ENCODE data around the gene TWF2. TPM values are rescaled to one million over a fixed set of nuclear protein-coding genes. Genes with fewer than 3 reads are reported as not detected.

The TWF2 gene
- total and polyA plus RNA-seq, 3 experiments from 2014 or later, result 98.2 to 138 (median 101) TPM

GRCh38 chr3:52233108-52233591, 5.8 kb downstream of the TWF2 start:
- H3K9me3 ChIP-seq (ENCODE audit: low read length), result no peaks in the 10 kb centered on the region
- H3K4me3 ChIP-seq (ENCODE audit: low read length), result no peak overlapping the region
- Mint-ChIP-seq H3K27me3 (peaks cover 0 to 2% of the 10 kb centered on the region in 2 donors), H3K27ac (peak overlapping the region in 5 of 8 donors; percentile 17 to 60 (median 56)), H3K9me3 (no peaks in the 10 kb centered on the region), H3K36me3 (peaks cover 0 to 70% (median 6%) of the 10 kb centered on the region in 3 donors), H3K4me1 (peaks cover 46 to 75% (median 61%) of the 10 kb centered on the region in 3 donors), H3K4me3 (peak overlapping the region in 1 of 7 donors; percentile 37)
- no peak overlapping the region for H3K27ac ChIP-seq (ENCODE audit: low read depth, low read length)
- peaks cover 62% of the 10 kb centered on the region for H3K4me1 ChIP-seq (ENCODE audit: insufficient read depth, low read length)
- H3K27me3 ChIP-seq (ENCODE audit: insufficient read depth, low read length, poor library complexity, severe bottlenecking), result no peaks in the 10 kb centered on the region
- peaks cover 26% of the 10 kb centered on the region for H3K36me3 ChIP-seq (ENCODE audit: insufficient read depth, low read length)
- POLR2A ChIA-PET, result interaction anchor here (0.7 kb wide), 1 partner anchor 87 kb away, joined by 7 read pairs; no protein-coding TSS in a partner anchor
- DNase-seq, result peak in 1 of 5 donors; percentile 43
- CTCF ChIA-PET, result interaction anchor here (0.8 to 5.3 kb wide), 13 partner anchors 9 to 214 kb away, joined by 3 to 115 read pairs (median 13); partner anchors contain the start of gene WDR82

- CTCF ChIA-PET, result interaction anchor here (0.7 to 5.3 kb wide), 27 partner anchors 8 to 215 kb away, joined by 3 to 115 read pairs (median 9); partner anchors contain the start of genes GLYCTK, PPM1M and WDR82
Measured at GRCh38 chr3:52232279-52233107, 6.5 kb downstream of the TWF2 start.

GRCh38 chr3:52231502-52232278, 7.3 kb downstream of the TWF2 start:
- Histone ChIP-seq H3K27ac (ENCODE audit: low read depth, low read length) (no peak overlapping the region), H3K4me3 (ENCODE audit: low read length) (no peak overlapping the region), H3K4me1 (ENCODE audit: insufficient read depth, low read length) (peaks cover 53% of the 10 kb centered on the region), H3K36me3 (ENCODE audit: insufficient read depth, low read length) (peaks cover 26% of the 10 kb centered on the region), H3K9me3 (ENCODE audit: low read length) (no peaks in the 10 kb centered on the region), H3K27me3 (ENCODE audit: insufficient read depth, low read length, poor library complexity, severe bottlenecking) (no peaks in the 10 kb centered on the region)
- peaks cover 39 to 71% (median 53%) of the 10 kb centered on the region in 3 donors for H3K4me1 Mint-ChIP-seq
- H3K27me3 Mint-ChIP-seq, result peaks cover 0 to 2% of the 10 kb centered on the region in 2 donors
- peak overlapping the region; percentile 31 to 66 (median 59) for H3K4me3 Mint-ChIP-seq
- POLR2A ChIA-PET, result interaction anchor here (0.6 to 1.3 kb wide), 5 partner anchors 8 to 108 kb away, joined by 3 to 4 read pairs (median 3); no protein-coding TSS in a partner anchor
- H3K36me3 Mint-ChIP-seq, result peaks cover 0 to 79% (median 6%) of the 10 kb centered on the region in 3 donors
- H3K27ac Mint-ChIP-seq, result peak overlapping the region; percentile 13 to 95 (median 86)
- H3K9me3 Mint-ChIP-seq, result no peaks in the 10 kb centered on the region
- CTCF ChIA-PET, result interaction anchor here (0.7 to 5.3 kb wide), 33 partner anchors 9 to 230 kb away, joined by 3 to 115 read pairs (median 5); partner anchors contain the start of genes GLYCTK, PPM1M and WDR82
- peak; percentile 81 to 90 (median 88) for DNase-seq

More at GRCh38 chr3:52232279-52233107, 6.5 kb downstream of the TWF2 start:
- Histone ChIP-seq H3K4me1 (ENCODE audit: insufficient read depth, low read length) (peaks cover 55% of the 10 kb centered on the region), H3K36me3 (ENCODE audit: insufficient read depth, low read length) (peaks cover 26% of the 10 kb centered on the region), H3K9me3 (ENCODE audit: low read length) (no peaks in the 10 kb centered on the region), H3K4me3 (ENCODE audit: low read length) (no peak overlapping the region), H3K27me3 (ENCODE audit: insufficient read depth, low read length, poor library complexity, severe bottlenecking) (no peaks in the 10 kb centered on the region), H3K27ac (ENCODE audit: low read depth, low read length) (no peak overlapping the region)
- POLR2A ChIA-PET, result interaction anchor here (0.6 to 1.0 kb wide), 2 partner anchors 69 to 107 kb away, joined by 3 to 4 read pairs; no protein-coding TSS in a partner anchor
- peaks cover 0 to 77% (median 6%) of the 10 kb centered on the region in 3 donors for H3K36me3 Mint-ChIP-seq
- peak overlapping the region in 6 of 8 donors; percentile 35 to 93 (median 60) for H3K27ac Mint-ChIP-seq
- peaks cover 44 to 73% (median 58%) of the 10 kb centered on the region in 3 donors for H3K4me1 Mint-ChIP-seq
- peaks cover 0 to 2% of the 10 kb centered on the region in 2 donors for H3K27me3 Mint-ChIP-seq
- H3K9me3 Mint-ChIP-seq, result no peaks in the 10 kb centered on the region
- H3K4me3 Mint-ChIP-seq, result peak overlapping the region in 2 of 7 donors; percentile 23 to 37
- DNase-seq, result peak in 1 of 5 donors; percentile 44

GRCh38 chr3:52230889-52231499, 8.0 kb downstream of the TWF2 start:
- no peaks in the 10 kb centered on the region for H3K9me3 ChIP-seq (ENCODE audit: low read length)
- Mint-ChIP-seq H3K27me3 (peaks cover 0 to 2% of the 10 kb centered on the region in 2 donors), H3K36me3 (peaks cover 0 to 79% (median 6%) of the 10 kb centered on the region in 3 donors), H3K4me3 (peak overlapping the region in 1 of 7 donors; percentile 31), H3K27ac (peak overlapping the region in 5 of 8 donors; percentile 13 to 93 (median 87)), H3K4me1 (peaks cover 39 to 71% (median 52%) of the 10 kb centered on the region in 3 donors), H3K9me3 (no peaks in the 10 kb centered on the region)
- no peak overlapping the region for H3K27ac ChIP-seq (ENCODE audit: low read depth, low read length)
- no peak overlapping the region for H3K4me3 ChIP-seq (ENCODE audit: low read length)
- peak in 1 of 5 donors; percentile 46 for DNase-seq
- H3K4me1 ChIP-seq (ENCODE audit: insufficient read depth, low read length), result peaks cover 53% of the 10 kb centered on the region
- CTCF ChIA-PET, result interaction anchor here (0.7 to 5.3 kb wide), 27 partner anchors 9 to 229 kb away, joined by 3 to 115 read pairs (median 9); partner anchors contain the start of genes PPM1M and WDR82
- H3K27me3 ChIP-seq (ENCODE audit: insufficient read depth, low read length, poor library complexity, severe bottlenecking), result no peaks in the 10 kb centered on the region
- POLR2A ChIA-PET, result interaction anchor here (0.6 to 1.3 kb wide), 5 partner anchors 7 to 111 kb away, joined by 3 to 10 read pairs (median 3); no protein-coding TSS in a partner anchor
- peaks cover 26% of the 10 kb centered on the region for H3K36me3 ChIP-seq (ENCODE audit: insufficient read depth, low read length)

- H3K4me3 Mint-ChIP-seq, result no peak overlapping the region
- H3K9me3 ChIP-seq (ENCODE audit: low read length), result no peaks in the 10 kb centered on the region
- ChIA-PET POLR2A (interaction anchor here (0.6 to 1.3 kb wide), 3 partner anchors 8 to 111 kb away, joined by 3 to 10 read pairs (median 4); no protein-coding TSS in a partner anchor), CTCF (interaction anchor here (0.7 to 5.3 kb wide), 16 partner anchors 11 to 228 kb away, joined by 3 to 115 read pairs (median 14); partner anchors contain the start of genes PPM1M and WDR82)
- H3K36me3 Mint-ChIP-seq, result peaks cover 0 to 74% (median 6%) of the 10 kb centered on the region in 3 donors
- no peaks in the 10 kb centered on the region for H3K27me3 ChIP-seq (ENCODE audit: insufficient read depth, low read length, poor library complexity, severe bottlenecking)
- no peak overlapping the region for H3K27ac ChIP-seq (ENCODE audit: low read depth, low read length)
- H3K36me3 ChIP-seq (ENCODE audit: insufficient read depth, low read length), result peaks cover 26% of the 10 kb centered on the region
- H3K4me1 ChIP-seq (ENCODE audit: insufficient read depth, low read length), result peaks cover 54% of the 10 kb centered on the region
- no peak overlapping the region for H3K4me3 ChIP-seq (ENCODE audit: low read length)
- peak overlapping the region in 4 of 8 donors; percentile 35 to 93 (median 90) for H3K27ac Mint-ChIP-seq
- no peaks in the 10 kb centered on the region for H3K27me3 Mint-ChIP-seq
- no peaks in the 10 kb centered on the region for H3K9me3 Mint-ChIP-seq
- peaks cover 40 to 71% (median 52%) of the 10 kb centered on the region in 3 donors for H3K4me1 Mint-ChIP-seq
- no peak for DNase-seq
Measured at GRCh38 chr3:52230461-52230860, 8.5 kb downstream of the TWF2 start.

GRCh38 chr3:52229656-52230055, 9.3 kb downstream of the TWF2 start:
- Mint-ChIP-seq H3K4me1 (peaks cover 39 to 68% (median 45%) of the 10 kb centered on the region in 3 donors), H3K9me3 (no peaks in the 10 kb centered on the region), H3K4me3 (no peak overlapping the region), H3K36me3 (peaks cover 0 to 68% (median 6%) of the 10 kb centered on the region in 3 donors), H3K27me3 (no peaks in the 10 kb centered on the region), H3K27ac (no peak overlapping the region)
- H3K27ac ChIP-seq (ENCODE audit: low read depth, low read length), result no peak overlapping the region
- H3K9me3 ChIP-seq (ENCODE audit: low read length), result no peaks in the 10 kb centered on the region
- DNase-seq, result no peak
- no peaks in the 10 kb centered on the region for H3K27me3 ChIP-seq (ENCODE audit: insufficient read depth, low read length, poor library complexity, severe bottlenecking)
- peaks cover 56% of the 10 kb centered on the region for H3K4me1 ChIP-seq (ENCODE audit: insufficient read depth, low read length)
- ChIA-PET CTCF (interaction anchor here (0.7 to 5.3 kb wide), 4 partner anchors 10 to 111 kb away, joined by 3 to 115 read pairs (median 55); no protein-coding TSS in a partner anchor), POLR2A (interaction anchor here (0.6 to 0.7 kb wide), 2 partner anchors 9 to 511 kb away, joined by 3 to 6 read pairs; partner anchors contain the start of gene TWF2)
- peaks cover 26% of the 10 kb centered on the region for H3K36me3 ChIP-seq (ENCODE audit: insufficient read depth, low read length)
- H3K4me3 ChIP-seq (ENCODE audit: low read length), result no peak overlapping the region
